Fibroblast of skin of abdomen (primary cell): ENCODE data around the gene RSF1.

Experiments used
- DNase-seq: peaks from one replicate; pipeline ENCODE4 v3.0.0-alpha.2; 2013

RSF1 gene

GRCh38 chr11:77801477-77801876 is 19.0 kb downstream of the RSF1 start:
- peak; percentile 9 for DNase-seq

- DNase-seq = no peak
Measured at GRCh38 chr11:77800449-77800848, 20.1 kb downstream of the RSF1 start.

- peak; percentile 10 for DNase-seq
Measured at GRCh38 chr11:77799338-77799737, 21.2 kb downstream of the RSF1 start.

- no peak for DNase-seq
Measured at GRCh38 chr11:77793972-77794371, 26.6 kb downstream of the RSF1 start.

- no peak for DNase-seq
Measured at GRCh38 chr11:77791301-77791700, 29.2 kb downstream of the RSF1 start.

GRCh38 chr11:77789731-77790476 is 30.6 kb downstream of the RSF1 start:
- DNase-seq = no peak

- no peak for DNase-seq
Measured at GRCh38 chr11:77789061-77789730, 31.3 kb downstream of the RSF1 start.

- DNase-seq = no peak
Measured at GRCh38 chr11:77784572-77784971, 36.0 kb downstream of the RSF1 start.

- no peak for DNase-seq
Measured at GRCh38 chr11:77783025-77783424, 37.5 kb downstream of the RSF1 start.

- DNase-seq = peak; percentile 35
Measured at GRCh38 chr11:77779935-77780334, 40.6 kb downstream of the RSF1 start.

- no peak for DNase-seq
Measured at GRCh38 chr11:77778549-77778948, 42.0 kb downstream of the RSF1 start.

- no peak for DNase-seq
Measured at GRCh38 chr11:77778118-77778517, 42.4 kb downstream of the RSF1 start.

- DNase-seq = peak; percentile 18
Measured at GRCh38 chr11:77776455-77776854, 44.1 kb downstream of the RSF1 start.

GRCh38 chr11:77775936-77776335 is 44.6 kb downstream of the RSF1 start:
- no peak for DNase-seq

GRCh38 chr11:77771135-77771534 is 49.4 kb downstream of the RSF1 start:
- DNase-seq = no peak

GRCh38 chr11:77770629-77771028 is 49.9 kb downstream of the RSF1 start:
- DNase-seq = no peak

GRCh38 chr11:77762426-77762825 is 58.1 kb downstream of the RSF1 start:
- DNase-seq = no peak

GRCh38 chr11:77761491-77761890 is 59.0 kb downstream of the RSF1 start:
- DNase-seq = no peak

GRCh38 chr11:77758331-77758730 is 62.2 kb downstream of the RSF1 start:
- no peak for DNase-seq

GRCh38 chr11:77753230-77753629 is 67.3 kb downstream of the RSF1 start:
- no peak for DNase-seq

GRCh38 chr11:77752516-77752915 is 68.0 kb downstream of the RSF1 start:
- DNase-seq = peak; percentile 11

GRCh38 chr11:77750394-77751156 is 69.9 kb downstream of the RSF1 start:
- no peak for DNase-seq

- DNase-seq = no peak
Measured at GRCh38 chr11:77749232-77749631, 71.3 kb downstream of the RSF1 start.

GRCh38 chr11:77748266-77748665 is 72.3 kb downstream of the RSF1 start:
- DNase-seq = no peak
